Uterus (tissue), 2 donors: Measurements from ENCODE around the gene MDH1.

ENCODE experiments used
- POLR2A ChIP-seq, 2 donors: fragments of 450-650 bp; IDR thresholded peaks; one replicate each; pipeline ENCODE4 v1.6.1; 2016; ENCODE audit warnings: antibody characterized with exemption in 2 of 2, mild to moderate bottlenecking in 1 of 2, moderate library complexity in 1 of 2
- TF ChIP-seq, protein P1 (sequence below), 4 experiments: fragments of 200-600 bp in 2 of 4; fragments of 450-650 bp in 2 of 4; sonication (generic) in 2 of 4; IDR thresholded peaks; one replicate each; pipeline ENCODE4 v1.5.1; 2016 to 2019; ENCODE audit warnings: antibody characterized with exemption in 4 of 4, mild to moderate bottlenecking in 2 of 4, moderate library complexity in 1 of 4

DNA sequence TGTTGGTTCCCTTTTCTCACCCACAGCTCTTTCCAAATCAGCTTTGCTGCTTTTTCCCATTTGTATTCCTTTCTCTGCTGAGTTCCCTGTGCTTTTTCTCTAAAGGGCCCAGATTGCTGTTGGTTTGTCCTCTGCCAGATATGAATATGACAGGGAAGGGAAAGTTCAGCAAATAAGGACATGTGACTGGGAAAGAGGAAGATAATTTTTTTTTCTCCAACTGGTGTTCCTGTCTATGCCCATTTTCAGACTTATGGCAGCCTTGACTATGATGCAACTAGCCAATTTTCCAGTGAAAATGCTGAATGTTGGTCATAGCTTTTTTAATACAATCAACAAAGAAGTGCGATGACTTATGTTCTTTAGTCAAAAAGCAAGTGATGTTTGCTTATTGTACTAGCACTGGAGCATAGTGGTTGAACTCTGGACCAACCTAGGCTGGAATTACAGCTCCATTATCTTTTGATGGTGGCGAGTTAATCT lies 7.7 kb downstream of the MDH1 start:
- TF ChIP-seq, protein P1, sequence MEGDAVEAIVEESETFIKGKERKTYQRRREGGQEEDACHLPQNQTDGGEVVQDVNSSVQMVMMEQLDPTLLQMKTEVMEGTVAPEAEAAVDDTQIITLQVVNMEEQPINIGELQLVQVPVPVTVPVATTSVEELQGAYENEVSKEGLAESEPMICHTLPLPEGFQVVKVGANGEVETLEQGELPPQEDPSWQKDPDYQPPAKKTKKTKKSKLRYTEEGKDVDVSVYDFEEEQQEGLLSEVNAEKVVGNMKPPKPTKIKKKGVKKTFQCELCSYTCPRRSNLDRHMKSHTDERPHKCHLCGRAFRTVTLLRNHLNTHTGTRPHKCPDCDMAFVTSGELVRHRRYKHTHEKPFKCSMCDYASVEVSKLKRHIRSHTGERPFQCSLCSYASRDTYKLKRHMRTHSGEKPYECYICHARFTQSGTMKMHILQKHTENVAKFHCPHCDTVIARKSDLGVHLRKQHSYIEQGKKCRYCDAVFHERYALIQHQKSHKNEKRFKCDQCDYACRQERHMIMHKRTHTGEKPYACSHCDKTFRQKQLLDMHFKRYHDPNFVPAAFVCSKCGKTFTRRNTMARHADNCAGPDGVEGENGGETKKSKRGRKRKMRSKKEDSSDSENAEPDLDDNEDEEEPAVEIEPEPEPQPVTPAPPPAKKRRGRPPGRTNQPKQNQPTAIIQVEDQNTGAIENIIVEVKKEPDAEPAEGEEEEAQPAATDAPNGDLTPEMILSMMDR (IDR thresholded peaks at IDR 0.05): no peak
- no peak for TF ChIP-seq POLR2A (IDR thresholded peaks at IDR 0.05)
